GM12878 (cell line): ENCODE data around the gene TTLL8.

Source experiments
- ATF2 ChIP-seq: IDR thresholded peaks from 2 replicates; pipeline ENCODE4 v1.6.1; 2012; ENCODE audit warnings: low read length, inconsistent platforms
- CREB1 ChIP-seq: IDR thresholded peaks from 2 replicates; pipeline ENCODE4 v1.6.1; 2012; ENCODE audit warnings: low read depth, mild to moderate bottlenecking, inconsistent platforms
- CTCF ChIP-seq, 3 experiments: IDR thresholded peaks in 2 of 3; conservative IDR thresholded peaks in 1 of 3; 2 replicates each; pipeline ENCODE4 v1.5.1; 2011; ENCODE audit warnings: low read depth in 3 of 3, low read length in 3 of 3, mild to moderate bottlenecking in 3 of 3, control low read depth in 2 of 3, moderate library complexity in 2 of 3, inconsistent platforms in 1 of 3, mixed read lengths in 1 of 3; ENCODE audit not compliant: control insufficient read depth in 2 of 3, insufficient read depth in 1 of 3; ENCODE audit errors: extremely low read depth in 1 of 3
- PRDM15 ChIP-seq: fragments of 450-650 bp; formaldehyde crosslinking; IDR thresholded peaks from 2 replicates; pipeline ENCODE4 v1.4.0; 2020; ENCODE audit warnings: mild to moderate bottlenecking, moderate library complexity
- ZNF274 ChIP-seq: IDR thresholded peaks from one replicate; pipeline ENCODE4 v1.8.0; 2011; ENCODE audit not compliant: insufficient read length, insufficient read depth

- no peak for TF ChIP-seq ZNF274
- no peak for TF ChIP-seq CTCF (IDR thresholded peaks at IDR 0.05 in 2 of 3, conservative IDR thresholded peaks at IDR 0.05 in 1 of 3; ENCODE audit: control insufficient read depth in 2 of 3, extremely low read depth in 1 of 3, insufficient read depth in 1 of 3, low read depth in 3 of 3, low read length in 3 of 3)
- no peak for TF ChIP-seq CREB1
- no peak for TF ChIP-seq ATF2
- TF ChIP-seq PRDM15 (CRISPR knock-in tag): no peak
Measured at GRCh38 chr22:50032109-50032871, 25.8 kb downstream of the TTLL8 start.
